ENCODE results near the gene PPM1H.
A peak's percentile ranks its signal among the peaks of the same experiment; 100 is the strongest.

Gene PPM1H

GRCh38 chr12:62605981-62606380 is 329.0 kb downstream of the PPM1H start:
- no peak overlapping the region for H3K4me3 ChIP-seq (ENCODE audit: low read depth, low read length)
- H3K9me3 ChIP-seq (ENCODE audit: severe bottlenecking) = no peaks in the 10 kb centered on the region
- no peak for TF ChIP-seq CTCF (IDR thresholded peaks at IDR 0.05; ENCODE audit: low read depth, low read length)
- H3K36me3 ChIP-seq = peaks cover 4% of the 10 kb centered on the region; the same call in 1 of the 2 replicates
- no peak for DNase-seq
- no peak overlapping the region for H3K27ac ChIP-seq
- no peaks in the 10 kb centered on the region for H3K27me3 ChIP-seq (ENCODE audit: insufficient read depth, low read depth, severe bottlenecking)

GRCh38 chr12:62604871-62605270 is 330.1 kb downstream of the PPM1H start:
- no peak for TF ChIP-seq CTCF (IDR thresholded peaks at IDR 0.05; ENCODE audit: low read depth, low read length)
- no peak overlapping the region for H3K27ac ChIP-seq
- no peak for DNase-seq

GRCh38 chr12:62604373-62604772 is 330.6 kb downstream of the PPM1H start:
- Histone ChIP-seq H3K36me3 (peaks cover 4% of the 10 kb centered on the region; the same call in 1 of the 2 replicates), H3K27me3 (ENCODE audit: insufficient read depth, low read depth, severe bottlenecking) (no peaks in the 10 kb centered on the region), H3K9me3 (ENCODE audit: severe bottlenecking) (no peaks in the 10 kb centered on the region), H3K4me3 (ENCODE audit: low read depth, low read length) (peak overlapping the region; percentile 81), H3K27ac (peak overlapping the region; percentile 97)
- TF ChIP-seq CTCF (IDR thresholded peaks at IDR 0.05; ENCODE audit: low read depth, low read length) = no peak
- DNase-seq = no peak

More at GRCh38 chr12:62604871-62605270, 330.1 kb downstream of the PPM1H start:
- Histone ChIP-seq H3K27me3 (ENCODE audit: insufficient read depth, low read depth, severe bottlenecking) (no peaks in the 10 kb centered on the region), H3K36me3 (peaks cover 4% of the 10 kb centered on the region; the same call in 1 of the 2 replicates), H3K9me3 (ENCODE audit: severe bottlenecking) (no peaks in the 10 kb centered on the region), H3K4me3 (ENCODE audit: low read depth, low read length) (peak overlapping the region; percentile 81)

GRCh38 chr12:62603811-62604098 is 331.2 kb downstream of the PPM1H start:
- no peaks in the 10 kb centered on the region for H3K9me3 ChIP-seq (ENCODE audit: severe bottlenecking)
- H3K4me3 ChIP-seq (ENCODE audit: low read depth, low read length) = peak overlapping the region; percentile 81
- DNase-seq = no peak
- peaks cover 4% of the 10 kb centered on the region; the same call in 1 of the 2 replicates for H3K36me3 ChIP-seq
- H3K27me3 ChIP-seq (ENCODE audit: insufficient read depth, low read depth, severe bottlenecking) = no peaks in the 10 kb centered on the region
- no peak for TF ChIP-seq CTCF (IDR thresholded peaks at IDR 0.05; ENCODE audit: low read depth, low read length)
- peak overlapping the region; percentile 97 for H3K27ac ChIP-seq

DNA sequence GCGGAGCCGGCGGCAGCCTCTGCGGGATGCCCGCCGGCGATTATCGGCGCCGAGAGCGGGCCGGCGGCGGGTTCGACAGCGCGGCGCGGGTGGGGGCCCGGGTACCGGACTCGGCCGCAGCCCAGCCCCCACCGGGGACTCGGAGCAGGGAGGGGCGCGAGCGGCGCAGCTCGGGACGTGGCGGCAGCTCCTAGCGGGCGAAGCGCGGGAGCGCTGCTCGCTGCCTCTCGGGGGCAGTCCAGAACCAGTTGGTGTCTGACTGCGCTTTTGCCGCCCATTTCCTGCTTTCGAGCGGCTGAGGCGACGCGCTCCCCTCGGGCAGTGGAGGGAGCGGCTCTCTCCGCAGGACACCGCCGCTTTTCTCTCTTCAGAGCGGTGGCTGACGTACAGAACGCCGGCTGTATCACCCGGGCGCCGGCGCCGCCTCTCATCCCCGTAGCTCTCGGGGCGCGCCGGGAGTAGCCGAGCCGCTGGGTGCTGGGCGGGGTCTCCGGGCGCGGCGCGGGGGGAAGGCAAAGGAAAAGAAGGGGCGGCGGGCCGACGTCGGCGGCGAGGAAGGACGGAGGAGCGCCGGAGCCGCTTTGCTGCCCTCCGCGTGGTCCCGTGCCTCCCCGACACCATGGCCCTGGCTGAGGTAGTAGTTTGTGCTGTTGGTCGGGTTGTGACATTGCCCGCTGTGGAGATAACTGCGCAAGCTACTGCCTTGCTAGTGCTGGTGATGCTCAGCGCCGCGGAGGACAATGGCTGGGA is 331.7 kb downstream of the PPM1H start:
- peak; percentile 84 for DNase-seq
- Histone ChIP-seq H3K36me3 (peaks cover 4% of the 10 kb centered on the region; the same call in 1 of the 2 replicates), H3K9me3 (ENCODE audit: severe bottlenecking) (no peaks in the 10 kb centered on the region), H3K4me3 (ENCODE audit: low read depth, low read length) (peak overlapping the region; percentile 81), H3K27me3 (ENCODE audit: insufficient read depth, low read depth, severe bottlenecking) (no peaks in the 10 kb centered on the region), H3K27ac (peak overlapping the region; percentile 97)
- peak; percentile 69 for TF ChIP-seq CTCF (IDR thresholded peaks at IDR 0.05; ENCODE audit: low read depth, low read length)

All from WERI-Rb-1 (cell line).